ENCODE results near the gene SERPINA12.

Gene SERPINA12

DNA sequence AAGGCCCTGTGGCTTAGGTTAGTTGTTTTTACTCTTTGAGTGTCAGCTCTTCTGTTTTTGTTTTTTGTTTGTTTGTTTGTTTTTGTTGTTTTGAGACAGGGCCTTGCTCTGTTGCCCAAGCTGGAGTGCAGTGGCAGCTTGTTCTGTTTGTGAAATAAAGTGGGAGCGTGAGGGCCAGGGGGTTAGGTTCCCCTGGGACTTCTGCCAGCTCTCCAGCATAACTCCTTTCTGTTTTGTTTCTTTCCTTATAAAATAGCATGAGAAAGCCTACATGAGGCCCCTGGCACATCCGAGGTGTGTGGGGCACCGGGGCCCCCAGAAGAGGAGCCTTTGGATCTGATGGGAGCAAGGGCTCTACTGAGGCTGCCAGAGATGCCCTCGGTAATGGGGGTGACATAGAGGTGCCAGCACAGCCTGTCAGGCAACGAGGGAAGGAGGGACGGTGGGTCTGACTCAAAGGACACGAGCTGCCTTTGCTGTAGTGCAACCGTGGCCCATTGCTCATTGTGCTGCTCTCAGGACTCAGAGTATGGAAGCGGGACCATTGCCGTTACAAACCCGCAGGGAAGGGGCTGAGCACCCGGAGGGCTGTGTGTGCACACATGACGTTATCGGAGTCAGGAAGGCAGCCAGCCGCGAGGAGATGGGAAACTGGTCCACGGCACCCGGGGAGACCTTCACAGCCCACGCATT lies 47.6 kb downstream of the SERPINA12 start:
- no peak for TF ChIP-seq POLR2AphosphoS5 (IDR thresholded peaks at IDR 0.05; ENCODE audit: low read depth, low read length)
- no peak for TF ChIP-seq FOXP2 (optimal IDR thresholded peaks at IDR 0.05; ENCODE audit: borderline replicate concordance, extremely low read depth, extremely low read length, insufficient read depth)
- TF ChIP-seq, protein P1, sequence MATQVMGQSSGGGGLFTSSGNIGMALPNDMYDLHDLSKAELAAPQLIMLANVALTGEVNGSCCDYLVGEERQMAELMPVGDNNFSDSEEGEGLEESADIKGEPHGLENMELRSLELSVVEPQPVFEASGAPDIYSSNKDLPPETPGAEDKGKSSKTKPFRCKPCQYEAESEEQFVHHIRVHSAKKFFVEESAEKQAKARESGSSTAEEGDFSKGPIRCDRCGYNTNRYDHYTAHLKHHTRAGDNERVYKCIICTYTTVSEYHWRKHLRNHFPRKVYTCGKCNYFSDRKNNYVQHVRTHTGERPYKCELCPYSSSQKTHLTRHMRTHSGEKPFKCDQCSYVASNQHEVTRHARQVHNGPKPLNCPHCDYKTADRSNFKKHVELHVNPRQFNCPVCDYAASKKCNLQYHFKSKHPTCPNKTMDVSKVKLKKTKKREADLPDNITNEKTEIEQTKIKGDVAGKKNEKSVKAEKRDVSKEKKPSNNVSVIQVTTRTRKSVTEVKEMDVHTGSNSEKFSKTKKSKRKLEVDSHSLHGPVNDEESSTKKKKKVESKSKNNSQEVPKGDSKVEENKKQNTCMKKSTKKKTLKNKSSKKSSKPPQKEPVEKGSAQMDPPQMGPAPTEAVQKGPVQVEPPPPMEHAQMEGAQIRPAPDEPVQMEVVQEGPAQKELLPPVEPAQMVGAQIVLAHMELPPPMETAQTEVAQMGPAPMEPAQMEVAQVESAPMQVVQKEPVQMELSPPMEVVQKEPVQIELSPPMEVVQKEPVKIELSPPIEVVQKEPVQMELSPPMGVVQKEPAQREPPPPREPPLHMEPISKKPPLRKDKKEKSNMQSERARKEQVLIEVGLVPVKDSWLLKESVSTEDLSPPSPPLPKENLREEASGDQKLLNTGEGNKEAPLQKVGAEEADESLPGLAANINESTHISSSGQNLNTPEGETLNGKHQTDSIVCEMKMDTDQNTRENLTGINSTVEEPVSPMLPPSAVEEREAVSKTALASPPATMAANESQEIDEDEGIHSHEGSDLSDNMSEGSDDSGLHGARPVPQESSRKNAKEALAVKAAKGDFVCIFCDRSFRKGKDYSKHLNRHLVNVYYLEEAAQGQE (IDR thresholded peaks at IDR 0.05; ENCODE audit: insufficient read depth in 1 of 2, low read depth in 2 of 2, low read length in 2 of 2), result no peak
- no peak for TF ChIP-seq TAF1 (IDR thresholded peaks at IDR 0.05; ENCODE audit: borderline replicate concordance, insufficient read depth, low read length)

DNA sequence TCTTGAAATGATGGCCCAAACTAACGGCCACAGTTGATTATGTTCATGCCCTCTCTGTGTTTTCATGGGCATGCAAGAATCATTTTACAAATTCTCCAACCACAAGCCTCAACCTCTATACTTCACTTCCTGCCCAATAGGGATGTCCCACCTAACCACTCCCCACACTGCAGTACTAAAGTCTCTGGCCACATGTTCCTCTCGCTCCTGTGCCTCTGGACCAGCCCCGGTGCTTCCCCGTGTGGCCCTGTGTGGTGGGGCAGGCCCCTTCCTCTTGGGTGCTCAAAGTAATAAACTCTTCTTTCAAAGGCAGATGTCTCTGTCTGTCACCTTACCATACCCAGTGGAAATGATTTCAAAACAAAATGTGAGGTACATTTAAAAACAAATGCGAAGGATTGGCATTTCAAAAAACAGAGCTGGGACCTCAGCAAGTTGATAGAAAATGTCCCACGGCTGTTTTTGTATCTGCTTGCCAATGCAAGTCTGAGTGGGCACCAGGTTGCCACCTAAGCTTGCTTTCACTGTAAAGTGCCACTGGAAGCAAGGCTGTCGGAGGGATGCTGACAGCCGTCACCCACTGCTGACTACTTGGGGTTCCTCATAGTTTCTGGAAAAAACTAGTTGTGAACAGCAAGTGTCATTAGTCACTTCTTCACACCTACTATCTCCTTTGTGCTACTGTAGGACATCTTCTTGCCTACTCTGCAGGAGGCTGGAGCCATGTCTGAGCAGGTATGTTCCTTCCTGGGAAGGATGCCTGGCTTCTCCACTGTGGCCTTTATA lies 48.4 kb downstream of the SERPINA12 start:
- no peak for TF ChIP-seq TAF1 (IDR thresholded peaks at IDR 0.05; ENCODE audit: borderline replicate concordance, insufficient read depth, low read length)
- TF ChIP-seq, protein P1 (IDR thresholded peaks at IDR 0.05; ENCODE audit: insufficient read depth in 1 of 2, low read depth in 2 of 2, low read length in 2 of 2), result no peak
- TF ChIP-seq SIN3A (IDR thresholded peaks at IDR 0.05; ENCODE audit: borderline replicate concordance, insufficient read depth, low read length), result no peak
- TF ChIP-seq POLR2AphosphoS5 (IDR thresholded peaks at IDR 0.05; ENCODE audit: low read depth, low read length), result no peak
- TF ChIP-seq FOXP2 (optimal IDR thresholded peaks at IDR 0.05; ENCODE audit: borderline replicate concordance, extremely low read depth, extremely low read length, insufficient read depth), result no peak

DNA sequence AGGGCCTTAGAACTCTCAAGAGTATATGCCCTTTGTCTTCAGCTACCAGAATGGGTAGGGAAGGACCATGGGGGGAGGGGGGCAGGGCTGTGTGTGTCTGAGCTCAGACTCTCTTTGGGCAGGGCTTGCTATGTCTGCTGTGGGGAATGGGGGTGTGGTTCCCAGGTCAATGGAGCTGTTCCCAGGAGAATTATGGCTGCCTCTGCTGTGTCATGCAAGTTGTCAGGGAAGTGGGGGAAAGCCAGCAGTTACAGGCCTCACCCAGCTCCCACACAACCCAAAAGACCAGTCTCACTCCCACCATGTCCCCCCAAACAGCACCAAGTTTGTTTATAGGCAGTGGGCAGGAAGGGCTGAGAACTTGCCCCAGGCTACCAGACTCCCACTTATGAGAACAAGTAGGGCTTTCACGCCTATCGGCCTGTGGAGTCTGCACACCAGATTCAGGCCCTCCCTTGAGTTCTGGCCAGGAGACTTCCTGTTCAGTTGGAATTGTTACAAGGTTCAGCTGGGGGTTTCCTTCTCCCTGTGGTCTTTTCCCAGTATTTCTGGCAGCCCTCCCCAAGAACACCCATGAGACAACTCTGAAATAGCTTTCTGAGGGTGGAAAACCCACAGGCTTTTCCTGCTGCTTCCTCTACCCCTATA lies 50.6 kb downstream of the SERPINA12 start:
- TF ChIP-seq POLR2AphosphoS5 (IDR thresholded peaks at IDR 0.05; ENCODE audit: low read depth, low read length), result no peak
- no peak for TF ChIP-seq FOXP2 (optimal IDR thresholded peaks at IDR 0.05; ENCODE audit: borderline replicate concordance, extremely low read depth, extremely low read length, insufficient read depth)
- no peak for TF ChIP-seq SIN3A (IDR thresholded peaks at IDR 0.05; ENCODE audit: borderline replicate concordance, insufficient read depth, low read length)
- TF ChIP-seq, protein P1 (IDR thresholded peaks at IDR 0.05; ENCODE audit: insufficient read depth in 1 of 2, low read depth in 2 of 2, low read length in 2 of 2), result no peak
- no peak for TF ChIP-seq TAF1 (IDR thresholded peaks at IDR 0.05; ENCODE audit: borderline replicate concordance, insufficient read depth, low read length)

DNA sequence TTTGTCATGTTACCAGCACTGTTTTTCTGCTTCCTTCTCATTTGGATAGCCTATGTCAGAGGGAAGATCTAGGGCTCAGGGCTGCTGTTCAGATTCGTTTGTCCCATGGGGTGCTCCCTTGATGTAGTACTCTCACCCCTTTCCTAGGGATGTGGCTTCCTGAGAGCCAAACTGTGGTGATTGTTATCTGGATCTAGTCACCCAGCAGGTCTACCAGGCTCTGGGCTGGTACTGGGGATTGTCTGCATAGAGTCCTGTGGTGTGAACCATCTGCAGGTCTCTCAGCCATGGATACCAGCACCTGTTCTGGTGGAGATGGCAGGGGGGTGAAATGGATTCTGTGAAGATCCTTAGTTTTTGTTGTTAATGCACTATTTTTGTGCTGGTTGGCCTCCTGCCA lies 51.2 kb downstream of the SERPINA12 start:
- no peak for TF ChIP-seq POLR2AphosphoS5 (IDR thresholded peaks at IDR 0.05; ENCODE audit: low read depth, low read length)
- TF ChIP-seq SIN3A (IDR thresholded peaks at IDR 0.05; ENCODE audit: borderline replicate concordance, insufficient read depth, low read length), result no peak
- TF ChIP-seq, protein P1 (IDR thresholded peaks at IDR 0.05; ENCODE audit: insufficient read depth in 1 of 2, low read depth in 2 of 2, low read length in 2 of 2), result no peak
- no peak for TF ChIP-seq TAF1 (IDR thresholded peaks at IDR 0.05; ENCODE audit: borderline replicate concordance, insufficient read depth, low read length)
- TF ChIP-seq FOXP2 (optimal IDR thresholded peaks at IDR 0.05; ENCODE audit: borderline replicate concordance, extremely low read depth, extremely low read length, insufficient read depth), result no peak
